ENCODE results near the gene PGAM5. TPM values are rescaled to one million over a fixed set of nuclear protein-coding genes. Genes with fewer than 3 reads are reported as not detected.

The PGAM5 gene
- total and polyA plus RNA-seq, 2 of the 13 experiments (the other 11 are each of a cell fraction or from before 2014, with no cell fraction given) = 18.0 to 77.9 TPM

DNA sequence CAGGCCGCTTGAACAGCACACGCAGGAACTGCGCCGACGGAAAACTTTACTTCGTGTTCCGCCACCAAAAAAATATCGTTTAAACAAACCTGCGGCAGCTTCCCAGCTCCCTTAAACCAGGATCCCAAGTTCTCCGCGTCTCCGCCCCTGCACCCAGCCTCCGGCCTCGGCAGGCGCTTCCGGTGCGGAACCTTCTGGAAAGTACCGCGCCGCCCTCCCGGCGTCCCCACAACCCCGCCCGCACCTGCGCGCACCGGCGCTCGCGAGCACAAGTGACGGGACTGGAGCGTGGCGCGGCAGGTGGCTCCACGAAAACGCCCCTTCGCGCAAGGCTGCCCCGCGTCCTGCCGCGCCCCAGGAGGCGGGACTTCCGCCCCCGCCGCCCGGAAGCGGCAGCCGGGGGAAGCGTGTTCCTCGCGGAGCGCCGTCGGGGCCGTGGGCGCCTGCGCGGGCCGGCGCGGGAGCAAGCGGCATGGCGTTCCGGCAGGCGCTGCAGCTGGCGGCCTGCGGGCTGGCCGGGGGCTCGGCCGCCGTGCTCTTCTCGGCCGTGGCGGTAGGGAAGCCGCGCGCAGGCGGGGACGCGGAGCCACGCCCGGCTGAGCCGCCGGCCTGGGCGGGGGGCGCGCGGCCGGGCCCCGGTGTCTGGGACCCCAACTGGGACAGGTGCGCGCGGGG is at the start of gene PGAM5 (continued):
- TF ChIP-seq, protein P1, sequence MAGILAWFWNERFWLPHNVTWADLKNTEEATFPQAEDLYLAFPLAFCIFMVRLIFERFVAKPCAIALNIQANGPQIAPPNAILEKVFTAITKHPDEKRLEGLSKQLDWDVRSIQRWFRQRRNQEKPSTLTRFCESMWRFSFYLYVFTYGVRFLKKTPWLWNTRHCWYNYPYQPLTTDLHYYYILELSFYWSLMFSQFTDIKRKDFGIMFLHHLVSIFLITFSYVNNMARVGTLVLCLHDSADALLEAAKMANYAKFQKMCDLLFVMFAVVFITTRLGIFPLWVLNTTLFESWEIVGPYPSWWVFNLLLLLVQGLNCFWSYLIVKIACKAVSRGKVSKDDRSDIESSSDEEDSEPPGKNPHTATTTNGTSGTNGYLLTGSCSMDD (CRISPR knock-in tag; IDR thresholded peaks at IDR 0.05) = no peak
- TF ChIP-seq BRCA1 (CRISPR knock-in tag; IDR thresholded peaks at IDR 0.05) (peak; percentile 77), PLRG1 (conservative IDR thresholded peaks at IDR 0.05) (no peak), RELA (CRISPR knock-in tag; IDR thresholded peaks at IDR 0.05) (peak; percentile 70; the same call in 1 of the 2 replicates), HIVEP1 (CRISPR knock-in tag; IDR thresholded peaks at IDR 0.05) (no peak), RAD51 (IDR thresholded peaks at IDR 0.05; ENCODE audit: borderline replicate concordance) (no peak), ZNF773 (CRISPR knock-in tag; IDR thresholded peaks at IDR 0.05; ENCODE audit: borderline replicate concordance) (no peak), KDM6A (CRISPR knock-in tag; IDR thresholded peaks at IDR 0.05; ENCODE audit: low read depth) (no peak), CCAR2 (optimal IDR thresholded peaks at IDR 0.05; ENCODE audit: low read depth, low read length) (no peak), XRCC5 (optimal IDR thresholded peaks at IDR 0.05; ENCODE audit: low read length) (peak; percentile 67), DMAP1 (CRISPR knock-in tag; IDR thresholded peaks at IDR 0.05) (peak; percentile 93), MEF2D (CRISPR knock-in tag; IDR thresholded peaks at IDR 0.05) (peak; percentile 47; the same call in 1 of the 2 replicates), ZNF616 (CRISPR knock-in tag; IDR thresholded peaks at IDR 0.05; ENCODE audit: low read depth) (no peak), ATF1 (CRISPR knock-in tag; IDR thresholded peaks at IDR 0.05) (no peak), CCDC6 (CRISPR knock-in tag; IDR thresholded peaks at IDR 0.05) (no peak), KLF11 (CRISPR knock-in tag; IDR thresholded peaks at IDR 0.05) (no peak), SIN3B (IDR thresholded peaks at IDR 0.05; ENCODE audit: low read length) (no peak)
- TF ChIP-seq, protein P2, sequence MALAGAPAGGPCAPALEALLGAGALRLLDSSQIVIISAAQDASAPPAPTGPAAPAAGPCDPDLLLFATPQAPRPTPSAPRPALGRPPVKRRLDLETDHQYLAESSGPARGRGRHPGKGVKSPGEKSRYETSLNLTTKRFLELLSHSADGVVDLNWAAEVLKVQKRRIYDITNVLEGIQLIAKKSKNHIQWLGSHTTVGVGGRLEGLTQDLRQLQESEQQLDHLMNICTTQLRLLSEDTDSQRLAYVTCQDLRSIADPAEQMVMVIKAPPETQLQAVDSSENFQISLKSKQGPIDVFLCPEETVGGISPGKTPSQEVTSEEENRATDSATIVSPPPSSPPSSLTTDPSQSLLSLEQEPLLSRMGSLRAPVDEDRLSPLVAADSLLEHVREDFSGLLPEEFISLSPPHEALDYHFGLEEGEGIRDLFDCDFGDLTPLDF (CRISPR knock-in tag; IDR thresholded peaks at IDR 0.05) = peak; percentile 79
- TF ChIP-seq, protein P3, sequence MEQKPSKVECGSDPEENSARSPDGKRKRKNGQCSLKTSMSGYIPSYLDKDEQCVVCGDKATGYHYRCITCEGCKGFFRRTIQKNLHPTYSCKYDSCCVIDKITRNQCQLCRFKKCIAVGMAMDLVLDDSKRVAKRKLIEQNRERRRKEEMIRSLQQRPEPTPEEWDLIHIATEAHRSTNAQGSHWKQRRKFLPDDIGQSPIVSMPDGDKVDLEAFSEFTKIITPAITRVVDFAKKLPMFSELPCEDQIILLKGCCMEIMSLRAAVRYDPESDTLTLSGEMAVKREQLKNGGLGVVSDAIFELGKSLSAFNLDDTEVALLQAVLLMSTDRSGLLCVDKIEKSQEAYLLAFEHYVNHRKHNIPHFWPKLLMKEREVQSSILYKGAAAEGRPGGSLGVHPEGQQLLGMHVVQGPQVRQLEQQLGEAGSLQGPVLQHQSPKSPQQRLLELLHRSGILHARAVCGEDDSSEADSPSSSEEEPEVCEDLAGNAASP (CRISPR knock-in tag; IDR thresholded peaks at IDR 0.05; ENCODE audit: borderline replicate concordance) = peak; percentile 78
- TF ChIP-seq, protein P4, sequence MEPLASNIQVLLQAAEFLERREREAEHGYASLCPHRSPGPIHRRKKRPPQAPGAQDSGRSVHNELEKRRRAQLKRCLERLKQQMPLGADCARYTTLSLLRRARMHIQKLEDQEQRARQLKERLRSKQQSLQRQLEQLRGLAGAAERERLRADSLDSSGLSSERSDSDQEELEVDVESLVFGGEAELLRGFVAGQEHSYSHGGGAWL (CRISPR knock-in tag; IDR thresholded peaks at IDR 0.05) = peak; percentile 95
- TF ChIP-seq, protein P5, sequence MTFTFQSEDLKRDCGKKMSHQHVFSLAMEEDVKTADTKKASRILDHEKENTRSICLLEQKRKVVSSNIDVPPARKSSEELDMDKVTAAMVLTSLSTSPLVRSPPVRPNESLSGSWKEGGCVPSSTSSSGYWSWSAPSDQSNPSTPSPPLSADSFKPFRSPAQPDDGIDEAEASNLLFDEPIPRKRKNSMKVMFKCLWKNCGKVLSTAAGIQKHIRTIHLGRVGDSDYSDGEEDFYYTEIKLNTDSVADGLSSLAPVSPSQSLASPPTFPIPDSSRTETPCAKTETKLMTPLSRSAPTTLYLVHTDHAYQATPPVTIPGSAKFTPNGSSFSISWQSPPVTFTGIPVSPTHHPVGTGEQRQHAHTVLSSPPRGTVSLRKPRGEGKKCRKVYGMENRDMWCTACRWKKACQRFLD (CRISPR knock-in tag; IDR thresholded peaks at IDR 0.05; ENCODE audit: borderline replicate concordance) = peak; percentile 68
- TF ChIP-seq, protein P6, sequence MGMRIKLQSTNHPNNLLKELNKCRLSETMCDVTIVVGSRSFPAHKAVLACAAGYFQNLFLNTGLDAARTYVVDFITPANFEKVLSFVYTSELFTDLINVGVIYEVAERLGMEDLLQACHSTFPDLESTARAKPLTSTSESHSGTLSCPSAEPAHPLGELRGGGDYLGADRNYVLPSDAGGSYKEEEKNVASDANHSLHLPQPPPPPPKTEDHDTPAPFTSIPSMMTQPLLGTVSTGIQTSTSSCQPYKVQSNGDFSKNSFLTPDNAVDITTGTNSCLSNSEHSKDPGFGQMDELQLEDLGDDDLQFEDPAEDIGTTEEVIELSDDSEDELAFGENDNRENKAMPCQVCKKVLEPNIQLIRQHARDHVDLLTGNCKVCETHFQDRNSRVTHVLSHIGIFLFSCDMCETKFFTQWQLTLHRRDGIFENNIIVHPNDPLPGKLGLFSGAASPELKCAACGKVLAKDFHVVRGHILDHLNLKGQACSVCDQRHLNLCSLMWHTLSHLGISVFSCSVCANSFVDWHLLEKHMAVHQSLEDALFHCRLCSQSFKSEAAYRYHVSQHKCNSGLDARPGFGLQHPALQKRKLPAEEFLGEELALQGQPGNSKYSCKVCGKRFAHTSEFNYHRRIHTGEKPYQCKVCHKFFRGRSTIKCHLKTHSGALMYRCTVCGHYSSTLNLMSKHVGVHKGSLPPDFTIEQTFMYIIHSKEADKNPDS (CRISPR knock-in tag; IDR thresholded peaks at IDR 0.05) = no peak
- TF ChIP-seq, protein P7, sequence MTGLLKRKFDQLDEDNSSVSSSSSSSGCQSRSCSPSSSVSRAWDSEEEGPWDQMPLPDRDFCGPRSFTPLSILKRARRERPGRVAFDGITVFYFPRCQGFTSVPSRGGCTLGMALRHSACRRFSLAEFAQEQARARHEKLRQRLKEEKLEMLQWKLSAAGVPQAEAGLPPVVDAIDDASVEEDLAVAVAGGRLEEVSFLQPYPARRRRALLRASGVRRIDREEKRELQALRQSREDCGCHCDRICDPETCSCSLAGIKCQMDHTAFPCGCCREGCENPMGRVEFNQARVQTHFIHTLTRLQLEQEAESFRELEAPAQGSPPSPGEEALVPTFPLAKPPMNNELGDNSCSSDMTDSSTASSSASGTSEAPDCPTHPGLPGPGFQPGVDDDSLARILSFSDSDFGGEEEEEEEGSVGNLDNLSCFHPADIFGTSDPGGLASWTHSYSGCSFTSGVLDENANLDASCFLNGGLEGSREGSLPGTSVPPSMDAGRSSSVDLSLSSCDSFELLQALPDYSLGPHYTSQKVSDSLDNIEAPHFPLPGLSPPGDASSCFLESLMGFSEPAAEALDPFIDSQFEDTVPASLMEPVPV (CRISPR knock-in tag; IDR thresholded peaks at IDR 0.05) = peak; percentile 97
